ENCODE results near the gene DPY19L3.

DPY19L3 gene

GRCh38 chr19:32519023-32519422, 113.5 kb downstream of the DPY19L3 start:
- DNase-seq (ENCODE audit: low read depth): no peak

GRCh38 chr19:32522967-32523366, 117.4 kb downstream of the DPY19L3 start:
- DNase-seq (ENCODE audit: low read depth): no peak

- DNase-seq (ENCODE audit: low read depth): no peak
These were observed 121.3 kb downstream of the DPY19L3 start for GRCh38 chr19:32526895-32527294.

GRCh38 chr19:32530773-32531172, 125.2 kb downstream of the DPY19L3 start:
- no peak for DNase-seq (ENCODE audit: low read depth)

GRCh38 chr19:32532233-32532632, 126.7 kb downstream of the DPY19L3 start:
- no peak for DNase-seq (ENCODE audit: low read depth)
